Endothelial cell of umbilical vein (primary cell): ENCODE data around the gene RAC3. TPM values are rescaled to one million over a fixed set of nuclear protein-coding genes. Genes with fewer than 3 reads are reported as not detected.

ENCODE experiments used
- BruUV-seq: library from RNA; stranded (reverse); fragments of 400-500 nt; replicated peaks from 2 replicates; lab custom pipeline; 2021; lab: Mats Ljungman, UMichigan
- CTCF ChIA-PET: fragments of 300-600, 350-600 bp; sonication (Branson Sonifier 250); formaldehyde crosslinking; loops from one replicate; lab custom pipeline; 2021; ENCODE audit warnings: antibody characterized with exemption, inconsistent platforms; lab: Charles Lee
- POLR2A ChIA-PET: fragments of 300-600, 350-600 bp; sonication (Branson Sonifier 250); formaldehyde crosslinking; loops from one replicate; lab custom pipeline; 2021; ENCODE audit warnings: antibody characterized with exemption, inconsistent platforms; lab: Charles Lee
- DNase-seq: peaks from one replicate; pipeline ENCODE4 v3.0.0-alpha.2; 2011; ENCODE audit warnings: low read depth, low spot score
- FAIRE-seq: peaks from 2 replicates; lab custom pipeline; 2011; peaks lifted over from hg19 to GRCh38; lab: Jason Lieb, UNC
- H2AFZ ChIP-seq: 2 replicates; pipeline ENCODE4 v1.6.0; 2012; ENCODE audit warnings: low read depth, low read length, control low read depth, inconsistent platforms
- H3K27ac ChIP-seq: 2 replicates; pipeline ENCODE4 v1.5.1; 2011; ENCODE audit warnings: low read depth, mild to moderate bottlenecking, control low read depth, low read length, moderate library complexity; ENCODE audit not compliant: insufficient read depth
- H3K27me3 ChIP-seq, 2 experiments: 2 replicates each; pipeline versions ENCODE4 v1.6.0 to v1.6.1; 2011; ENCODE audit warnings: low read length in 2 of 2, mixed read lengths in 1 of 2; ENCODE audit not compliant: control insufficient read depth in 2 of 2, insufficient read depth in 2 of 2
- H3K36me3 ChIP-seq, 2 experiments: 2 replicates in 1 of 2; 3 replicates in 1 of 2; pipeline ENCODE4 v1.5.1; 2011; ENCODE audit warnings: low read length in 2 of 2, mild to moderate bottlenecking in 1 of 2, moderate library complexity in 1 of 2; ENCODE audit not compliant: control insufficient read depth in 2 of 2, insufficient read depth in 2 of 2; ENCODE audit errors: extremely low read depth in 1 of 2
- H3K4me1 ChIP-seq: 3 replicates; pipeline ENCODE4 v1.5.1; 2011; ENCODE audit warnings: mild to moderate bottlenecking, low read length; ENCODE audit not compliant: control insufficient read depth, insufficient read depth; ENCODE audit errors: extremely low read depth
- H3K4me2 ChIP-seq: 2 replicates; pipeline ENCODE4 v1.6.1; 2011; ENCODE audit warnings: low read length, control low read depth, mixed read lengths; ENCODE audit not compliant: insufficient read depth
- H3K4me3 ChIP-seq, 3 experiments: fragments of 200-600 bp in 1 of 3; sonication (generic), shearing (Covaris generic) in 1 of 3; replicated peaks in 1 of 3; 2 replicates each; pipeline ENCODE4 v1.5.1; 2011 to 2016; ENCODE audit warnings: control low read depth in 3 of 3, low read length in 3 of 3, mild to moderate bottlenecking in 2 of 3, inconsistent platforms in 1 of 3, low read depth in 1 of 3, moderate library complexity in 1 of 3; ENCODE audit not compliant: insufficient read depth in 1 of 3
- H3K79me2 ChIP-seq: 2 replicates; pipeline ENCODE4 v1.6.0; 2012; ENCODE audit warnings: low read length, inconsistent platforms; ENCODE audit not compliant: control insufficient read depth, insufficient read depth
- H3K9ac ChIP-seq: replicated peaks from 2 replicates; pipeline ENCODE3; 2011; ENCODE audit warnings: low read length, control low read depth; ENCODE audit not compliant: insufficient read depth; ENCODE audit errors: extremely low read depth
- H3K9me1 ChIP-seq: replicated peaks from 3 replicates; pipeline ENCODE4 v1.6.0; 2011; ENCODE audit warnings: mild to moderate bottlenecking, low read length; ENCODE audit not compliant: control insufficient read depth, insufficient read depth; ENCODE audit errors: extremely low read depth
- H3K9me3 ChIP-seq: replicated peaks from 2 replicates; pipeline ENCODE4 v1.5.1; 2012; ENCODE audit warnings: low read length, inconsistent platforms; ENCODE audit not compliant: control insufficient read depth, insufficient read depth
- H4K20me1 ChIP-seq: replicated peaks from 2 replicates; pipeline ENCODE3; 2011; ENCODE audit warnings: mild to moderate bottlenecking, low read length; ENCODE audit not compliant: control insufficient read depth, insufficient read depth; ENCODE audit errors: extremely low read depth
- EZH2 ChIP-seq: IDR thresholded peaks from 2 replicates; pipeline ENCODE4 v1.6.1; 2012; ENCODE audit warnings: borderline replicate concordance, low read depth, mild to moderate bottlenecking, moderate library complexity, low read length, inconsistent platforms; ENCODE audit not compliant: severe bottlenecking
- FOS ChIP-seq: IDR thresholded peaks from 2 replicates; pipeline ENCODE4 v1.6.1; 2011; ENCODE audit warnings: mild to moderate bottlenecking, low read length, moderate library complexity, borderline replicate concordance; ENCODE audit not compliant: insufficient read depth
- GATA2 ChIP-seq: IDR thresholded peaks from 2 replicates; pipeline ENCODE4 v1.7.0; 2011; ENCODE audit warnings: low read depth, mild to moderate bottlenecking, moderate library complexity, mixed read lengths, low read length; ENCODE audit not compliant: insufficient read length, insufficient read depth
- JUN ChIP-seq: IDR thresholded peaks from 2 replicates; pipeline ENCODE4 v1.6.1; 2011; ENCODE audit warnings: borderline replicate concordance, low read depth; ENCODE audit not compliant: insufficient read length, insufficient read depth
- MAX ChIP-seq: IDR thresholded peaks from 2 replicates; pipeline ENCODE4 v1.6.1; 2011; ENCODE audit not compliant: insufficient read depth, insufficient read length
- MYC ChIP-seq: IDR thresholded peaks from one replicate; pipeline ENCODE4 v1.6.1; 2011; ENCODE audit warnings: mild to moderate bottlenecking, low read depth, low read length
- POLR2A ChIP-seq: IDR thresholded peaks from 2 replicates; pipeline ENCODE4 v1.6.1; 2012; ENCODE audit warnings: low read depth, mild to moderate bottlenecking, control low read depth, low read length
- POLR2AphosphoS5 ChIP-seq: IDR thresholded peaks from 2 replicates; pipeline ENCODE4 v1.6.1; 2012; ENCODE audit warnings: low read depth, mild to moderate bottlenecking, control low read depth, low read length, moderate library complexity; ENCODE audit not compliant: insufficient read depth
- dilution Hi-C: fragments of 300-500 bp; cut with MboI; formaldehyde crosslinking; loops from one replicate; pipeline ENCODE4 v1.15.0; 2019; ENCODE audit warnings: low sequenced_read_pairs; ENCODE audit not compliant: extremely low pct_ligation_motif_present
- intact Hi-C: fragments of 100-400 bp; cut with micrococcal nuclease; formaldehyde crosslinking; loops from one replicate; pipeline ENCODE4 v1.10.0; 2022
- polyA plus RNA-seq, 4 experiments: library from polyadenylated mRNA; depleted of rRNA in 3 of 4; stranded (reverse) in 3 of 4; unstranded in 1 of 4; fragments of >200 nt; gene quantifications; 2 replicates each; pipeline versions ENCODE4 v1.2.1 to v1.2.3, GENCODE V29; 2011 to 2012; ENCODE audit warnings: missing spikeins in 1 of 4
- total RNA-seq: library from RNA; stranded (reverse); gene quantifications from 2 replicates; pipeline ENCODE4 v1.2.3, GENCODE V29; 2021
- TF ChIP-seq, protein P1 (sequence below), 2 donors: IDR thresholded peaks; 1 replicate in 1 of 2; 2 replicates in 1 of 2; pipeline ENCODE4 v1.5.1; 2011; ENCODE audit warnings: low read length in 2 of 2, mild to moderate bottlenecking in 2 of 2, moderate library complexity in 2 of 2, control low read depth in 1 of 2, inconsistent platforms in 1 of 2, low read depth in 1 of 2; ENCODE audit not compliant: insufficient read depth in 1 of 2; ENCODE audit errors: extremely low read depth in 1 of 2

The RAC3 gene
- total and polyA plus RNA-seq, 2 donors (not counting 3 experiments of a cell fraction or from before 2014, with no cell fraction given) = 34.1 to 56.0 TPM

DNA sequence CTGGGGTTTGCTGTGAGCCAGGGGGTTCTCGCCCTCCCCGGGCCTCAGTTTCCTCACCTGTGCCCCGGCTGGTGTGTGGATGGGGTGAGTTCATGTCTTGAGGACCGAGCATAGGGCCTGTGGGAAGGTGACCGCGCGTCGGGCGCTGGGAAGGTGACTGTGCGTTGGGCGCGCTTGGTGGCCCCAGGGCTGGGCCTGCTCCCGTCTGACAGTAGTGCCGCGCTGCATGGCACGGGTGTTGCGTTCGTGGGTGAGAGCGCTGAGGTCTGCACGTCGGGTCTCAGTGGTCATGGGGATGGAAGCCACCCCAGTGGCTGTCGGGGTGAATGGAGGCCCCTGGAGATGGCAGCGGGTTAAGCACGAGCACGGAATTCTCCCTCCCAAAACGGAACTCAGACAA, 44.9 kb upstream of the RAC3 start:
- no peak for FAIRE-seq
- intact Hi-C loops = no loop called here
- Histone ChIP-seq H2AFZ (no peak overlapping the region), H3K9me3 (no peaks in the 10 kb centered on the region), H3K27ac (no peak overlapping the region), H3K4me3 (no peak overlapping the region), H3K4me1 (no peaks in the 10 kb centered on the region), H3K4me2 (no peak overlapping the region), H3K36me3 (peaks cover 0 to 20% of the 10 kb centered on the region in 2 experiments), H4K20me1 (no peaks in the 10 kb centered on the region), H3K9me1 (no peaks in the 10 kb centered on the region), H3K79me2 (no peaks in the 10 kb centered on the region), H3K9ac (no peak overlapping the region), H3K27me3 (no peaks in the 10 kb centered on the region)
- dilution Hi-C loops = no loop called here
- ChIA-PET CTCF (no interaction called here), POLR2A (no interaction called here)
- no peak for TF ChIP-seq MAX
- DNase-seq = no peak
- no TSS peak for BruUV-seq

GRCh38 chr17:81987161-81987770, 44.2 kb upstream of the RAC3 start:
- H4K20me1 ChIP-seq = no peaks in the 10 kb centered on the region
- no peaks in the 10 kb centered on the region for H3K9me1 ChIP-seq
- H3K4me1 ChIP-seq = peaks cover 1% of the 10 kb centered on the region
- BruUV-seq = no TSS peak
- ChIA-PET CTCF (interaction anchor here (0.7 to 1.8 kb wide), 2 partner anchors 33 to 43 kb away, joined by 3 to 4 read pairs; no protein-coding TSS in a partner anchor), POLR2A (interaction anchor here (0.9 kb wide), 1 partner anchor 17 kb away, joined by 3 read pairs; no protein-coding TSS in a partner anchor)
- peaks cover 0 to 20% of the 10 kb centered on the region in 2 experiments for H3K36me3 ChIP-seq
- H3K9me3 ChIP-seq = no peaks in the 10 kb centered on the region
- intact Hi-C loops = no loop called here
- H2AFZ ChIP-seq = no peak overlapping the region
- dilution Hi-C loops = no loop called here
- no peak overlapping the region for H3K4me3 ChIP-seq
- FAIRE-seq (no peak), DNase-seq (no peak)
- no peaks in the 10 kb centered on the region for H3K79me2 ChIP-seq
- TF ChIP-seq POLR2AphosphoS5 (no peak), MYC (no peak), FOS (no peak), GATA2 (no peak), MAX (no peak), POLR2A (no peak), EZH2 (no peak), JUN (no peak)
- TF ChIP-seq, protein P1, sequence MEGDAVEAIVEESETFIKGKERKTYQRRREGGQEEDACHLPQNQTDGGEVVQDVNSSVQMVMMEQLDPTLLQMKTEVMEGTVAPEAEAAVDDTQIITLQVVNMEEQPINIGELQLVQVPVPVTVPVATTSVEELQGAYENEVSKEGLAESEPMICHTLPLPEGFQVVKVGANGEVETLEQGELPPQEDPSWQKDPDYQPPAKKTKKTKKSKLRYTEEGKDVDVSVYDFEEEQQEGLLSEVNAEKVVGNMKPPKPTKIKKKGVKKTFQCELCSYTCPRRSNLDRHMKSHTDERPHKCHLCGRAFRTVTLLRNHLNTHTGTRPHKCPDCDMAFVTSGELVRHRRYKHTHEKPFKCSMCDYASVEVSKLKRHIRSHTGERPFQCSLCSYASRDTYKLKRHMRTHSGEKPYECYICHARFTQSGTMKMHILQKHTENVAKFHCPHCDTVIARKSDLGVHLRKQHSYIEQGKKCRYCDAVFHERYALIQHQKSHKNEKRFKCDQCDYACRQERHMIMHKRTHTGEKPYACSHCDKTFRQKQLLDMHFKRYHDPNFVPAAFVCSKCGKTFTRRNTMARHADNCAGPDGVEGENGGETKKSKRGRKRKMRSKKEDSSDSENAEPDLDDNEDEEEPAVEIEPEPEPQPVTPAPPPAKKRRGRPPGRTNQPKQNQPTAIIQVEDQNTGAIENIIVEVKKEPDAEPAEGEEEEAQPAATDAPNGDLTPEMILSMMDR (IDR thresholded peaks at IDR 0.05; ENCODE audit: extremely low read depth in 1 of 2, insufficient read depth in 1 of 2, low read depth in 1 of 2, low read length in 2 of 2) = no peak
- no peak overlapping the region for H3K27ac ChIP-seq
- H3K9ac ChIP-seq = no peak overlapping the region
- no peaks in the 10 kb centered on the region for H3K27me3 ChIP-seq
- H3K4me2 ChIP-seq = no peak overlapping the region
